Sigmoid colon (tissue), 7 donors: ENCODE measurements around the gene TNNI2. TPM values are rescaled to one million over a fixed set of nuclear protein-coding genes. Genes with fewer than 3 reads are reported as not detected.
A peak's percentile ranks its signal among the peaks of the same experiment; 100 is the strongest.

Experiments used
- DNase-seq: peaks from one replicate; pipeline ENCODE4 v3.0.0-alpha.2; 2019
- H3K27ac ChIP-seq, 4 donors: fragments of 200-600 bp; sonication (generic); one replicate each; pipeline ENCODE4 v1.5.1; 2016 to 2019; ENCODE audit warnings: mild to moderate bottlenecking in 1 of 4
- H3K27me3 ChIP-seq, 3 donors: fragments of 200-600 bp; sonication (generic); one replicate each; pipeline ENCODE4 v1.5.1; 2019; ENCODE audit warnings: mild to moderate bottlenecking in 1 of 3
- H3K36me3 ChIP-seq, 4 donors: fragments of 200-600 bp; sonication (generic); one replicate each; pipeline ENCODE4 v1.5.1; 2016 to 2019
- H3K4me1 ChIP-seq, 4 donors: fragments of 200-600 bp; sonication (generic); one replicate each; pipeline ENCODE4 v1.5.1; 2017 to 2019
- H3K4me3 ChIP-seq, 4 donors: fragments of 200-600 bp; sonication (generic); one replicate each; pipeline ENCODE4 v1.5.1; 2017 to 2019; ENCODE audit warnings: mild to moderate bottlenecking in 2 of 4, moderate library complexity in 1 of 4
- H3K9me3 ChIP-seq, 4 donors: fragments of 200-600 bp in 3 of 4; sonication (generic) in 3 of 4; one replicate each; pipeline versions ENCODE4 v1.5.1 to v1.6.1; 2013 to 2019
- EP300 ChIP-seq, 4 donors: sonication (generic); formaldehyde crosslinking; IDR thresholded peaks; one replicate each; pipeline ENCODE4 v1.6.1; 2017; ENCODE audit warnings: antibody characterized with exemption in 4 of 4
- POLR2A ChIP-seq, 2 donors: fragments of 450-650 bp; IDR thresholded peaks; one replicate each; pipeline ENCODE4 v1.6.1; 2016; ENCODE audit warnings: antibody characterized with exemption in 2 of 2, mild to moderate bottlenecking in 2 of 2, moderate library complexity in 2 of 2
- POLR2AphosphoS5 ChIP-seq, 4 donors: sonication (generic); formaldehyde crosslinking; IDR thresholded peaks; one replicate each; pipeline ENCODE4 v1.6.1; 2017; ENCODE audit warnings: antibody characterized with exemption in 4 of 4
- WGBS, 2 donors: extraction: QIAGEN DNeasy Blood & Tissue Kit; methylation state at CpG; one replicate each; pipeline ENCODE4 v1.1.7; 2013; 5-methylcytosine and 5-hydroxymethylcytosine counted together
- intact Hi-C: fragments of 100-400 bp; cut with DNase I; formaldehyde crosslinking; loops from one replicate; pipeline ENCODE4 v1.15.1; 2023
- polyA plus RNA-seq, 3 donors: library from polyadenylated mRNA; stranded (reverse); fragments of 200-250 nt; gene quantifications; one replicate each; pipeline ENCODE4 v1.2.3, GENCODE V29; 2013
- total RNA-seq, 4 donors: library from RNA; depleted of rRNA; stranded (reverse); fragments of >200 nt; gene quantifications; one replicate each; pipeline ENCODE4 v1.1.0, GENCODE V29; 2016
- TF ChIP-seq, protein P1 (sequence below), 4 experiments: fragments of 450-650 bp in 3 of 4; fragments of 200-600 bp in 1 of 4; IDR thresholded peaks; one replicate each; pipeline ENCODE4 v1.5.1; 2016 to 2019; ENCODE audit warnings: antibody characterized with exemption in 4 of 4, mild to moderate bottlenecking in 3 of 4, moderate library complexity in 2 of 4
- donor health status: healthy with polysubstance abuse.
- donor health status: Bipolar disorder and iron deficiency.
- donor health status: healthy.

The TNNI2 gene
- total and polyA plus RNA-seq, 7 donors, result 1.7 to 2.4 TPM; not detected in 5

DNA sequence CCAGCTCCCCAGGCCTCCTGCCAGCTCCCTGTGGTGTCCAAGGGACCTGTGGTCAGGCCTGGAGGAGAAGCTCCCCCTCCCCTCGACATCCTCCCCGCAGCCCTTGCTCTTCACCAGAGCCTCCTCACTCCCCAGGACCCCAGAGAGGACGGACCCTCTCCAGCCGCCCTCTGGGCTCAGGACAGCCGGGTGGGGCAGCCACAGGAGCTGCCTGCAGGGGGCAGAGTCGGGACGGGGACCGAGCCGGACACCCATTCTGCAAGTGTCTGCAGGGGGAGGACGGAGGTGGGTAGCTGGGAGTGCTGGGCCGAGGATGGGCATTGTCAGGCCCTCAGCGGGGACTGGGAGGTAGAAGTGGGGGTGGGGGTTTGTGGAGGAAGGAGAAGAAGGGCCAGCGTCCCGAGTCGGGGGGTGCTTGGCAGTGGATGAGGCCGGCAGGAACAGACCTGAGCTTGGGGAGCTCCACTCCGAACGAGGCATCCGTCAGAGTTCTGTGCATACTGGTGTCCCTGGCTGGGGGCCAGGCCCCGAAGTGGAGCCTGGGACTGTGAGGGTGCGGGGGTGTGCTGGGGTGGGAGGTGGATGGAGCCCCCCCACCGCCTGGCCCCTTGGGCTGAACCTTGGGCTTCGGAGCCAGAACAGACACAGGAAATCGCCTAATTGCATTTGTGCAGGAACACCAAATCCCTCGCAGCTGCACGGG is 37.7 kb downstream of the TNNI2 start:
- intact Hi-C loops, result no loop called here
- H3K36me3 ChIP-seq, result no peaks in the 10 kb centered on the region
- H3K27me3 ChIP-seq, result peaks cover 0 to 14% (median 10%) of the 10 kb centered on the region in 3 donors
- peak overlapping the region; percentile 24 to 78 (median 66) for H3K27ac ChIP-seq
- peak overlapping the region in 2 of 4 donors; percentile 2 to 19 for H3K4me3 ChIP-seq
- peak; percentile 80 for DNase-seq
- H3K9me3 ChIP-seq, result no peaks in the 10 kb centered on the region
- TF ChIP-seq EP300 (IDR thresholded peaks at IDR 0.05) (no peak), POLR2AphosphoS5 (IDR thresholded peaks at IDR 0.05) (peak in 1 of 4 donors; percentile 8)
- TF ChIP-seq, protein P1, sequence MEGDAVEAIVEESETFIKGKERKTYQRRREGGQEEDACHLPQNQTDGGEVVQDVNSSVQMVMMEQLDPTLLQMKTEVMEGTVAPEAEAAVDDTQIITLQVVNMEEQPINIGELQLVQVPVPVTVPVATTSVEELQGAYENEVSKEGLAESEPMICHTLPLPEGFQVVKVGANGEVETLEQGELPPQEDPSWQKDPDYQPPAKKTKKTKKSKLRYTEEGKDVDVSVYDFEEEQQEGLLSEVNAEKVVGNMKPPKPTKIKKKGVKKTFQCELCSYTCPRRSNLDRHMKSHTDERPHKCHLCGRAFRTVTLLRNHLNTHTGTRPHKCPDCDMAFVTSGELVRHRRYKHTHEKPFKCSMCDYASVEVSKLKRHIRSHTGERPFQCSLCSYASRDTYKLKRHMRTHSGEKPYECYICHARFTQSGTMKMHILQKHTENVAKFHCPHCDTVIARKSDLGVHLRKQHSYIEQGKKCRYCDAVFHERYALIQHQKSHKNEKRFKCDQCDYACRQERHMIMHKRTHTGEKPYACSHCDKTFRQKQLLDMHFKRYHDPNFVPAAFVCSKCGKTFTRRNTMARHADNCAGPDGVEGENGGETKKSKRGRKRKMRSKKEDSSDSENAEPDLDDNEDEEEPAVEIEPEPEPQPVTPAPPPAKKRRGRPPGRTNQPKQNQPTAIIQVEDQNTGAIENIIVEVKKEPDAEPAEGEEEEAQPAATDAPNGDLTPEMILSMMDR (IDR thresholded peaks at IDR 0.05), result peak in 3 of 4 experiments; percentile 10 to 35 (median 19)
- 25 to 50% methylated on average over 26 of the region's 26 CpGs for WGBS, 2 donors
- peaks cover 0 to 49% (median 40%) of the 10 kb centered on the region in 4 donors for H3K4me1 ChIP-seq

DNA sequence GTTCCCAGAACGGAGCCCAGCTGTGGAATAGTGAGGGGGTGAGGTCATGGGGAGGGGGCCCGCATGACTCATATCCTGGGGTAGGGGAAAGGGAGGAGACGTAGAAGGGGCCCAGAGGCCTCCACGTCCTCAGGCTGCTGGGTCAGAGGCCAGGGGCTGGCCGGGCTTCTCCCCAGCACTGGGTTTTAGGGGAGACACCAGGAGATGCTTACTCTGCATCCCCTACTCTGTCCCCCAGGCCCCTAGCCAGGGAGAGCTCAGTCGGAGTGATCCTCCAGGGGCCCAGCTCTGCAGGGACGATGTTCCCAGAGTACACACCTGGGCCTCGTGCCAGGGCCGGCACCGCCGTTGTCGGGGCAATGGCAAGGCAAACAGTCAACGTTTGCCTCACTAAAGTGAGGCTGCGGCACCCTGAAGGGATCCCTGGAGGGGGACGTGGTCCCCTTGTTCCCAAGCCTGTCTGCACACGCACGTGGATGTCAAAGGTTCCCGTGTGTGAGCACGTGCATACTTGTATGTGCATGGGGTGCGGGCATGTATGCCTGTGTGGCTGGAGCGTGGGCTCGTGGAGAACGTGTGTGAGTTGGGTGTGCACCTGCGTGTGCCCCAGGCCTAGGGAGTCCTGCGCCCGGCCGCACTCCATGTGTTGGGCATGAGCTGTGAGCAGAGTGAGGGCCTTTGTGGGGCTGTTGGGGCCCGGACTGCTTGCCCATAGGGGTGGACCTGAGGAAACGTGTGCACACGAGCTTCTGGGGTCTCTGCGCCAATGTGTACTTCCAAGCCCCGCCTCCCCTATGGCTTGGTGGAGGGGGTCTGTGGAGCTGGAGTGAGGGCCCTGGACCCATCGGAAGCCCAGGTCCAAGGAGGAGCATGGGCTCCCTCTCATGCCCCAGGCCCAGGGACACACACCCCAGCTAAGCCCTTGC is 38.7 kb downstream of the TNNI2 start:
- peak; percentile 80 for DNase-seq
- 30 to 59% methylated on average over 33 of the region's 33 CpGs for WGBS, 2 donors
- peak overlapping the region; percentile 59 to 78 (median 66) for H3K27ac ChIP-seq

DNA sequence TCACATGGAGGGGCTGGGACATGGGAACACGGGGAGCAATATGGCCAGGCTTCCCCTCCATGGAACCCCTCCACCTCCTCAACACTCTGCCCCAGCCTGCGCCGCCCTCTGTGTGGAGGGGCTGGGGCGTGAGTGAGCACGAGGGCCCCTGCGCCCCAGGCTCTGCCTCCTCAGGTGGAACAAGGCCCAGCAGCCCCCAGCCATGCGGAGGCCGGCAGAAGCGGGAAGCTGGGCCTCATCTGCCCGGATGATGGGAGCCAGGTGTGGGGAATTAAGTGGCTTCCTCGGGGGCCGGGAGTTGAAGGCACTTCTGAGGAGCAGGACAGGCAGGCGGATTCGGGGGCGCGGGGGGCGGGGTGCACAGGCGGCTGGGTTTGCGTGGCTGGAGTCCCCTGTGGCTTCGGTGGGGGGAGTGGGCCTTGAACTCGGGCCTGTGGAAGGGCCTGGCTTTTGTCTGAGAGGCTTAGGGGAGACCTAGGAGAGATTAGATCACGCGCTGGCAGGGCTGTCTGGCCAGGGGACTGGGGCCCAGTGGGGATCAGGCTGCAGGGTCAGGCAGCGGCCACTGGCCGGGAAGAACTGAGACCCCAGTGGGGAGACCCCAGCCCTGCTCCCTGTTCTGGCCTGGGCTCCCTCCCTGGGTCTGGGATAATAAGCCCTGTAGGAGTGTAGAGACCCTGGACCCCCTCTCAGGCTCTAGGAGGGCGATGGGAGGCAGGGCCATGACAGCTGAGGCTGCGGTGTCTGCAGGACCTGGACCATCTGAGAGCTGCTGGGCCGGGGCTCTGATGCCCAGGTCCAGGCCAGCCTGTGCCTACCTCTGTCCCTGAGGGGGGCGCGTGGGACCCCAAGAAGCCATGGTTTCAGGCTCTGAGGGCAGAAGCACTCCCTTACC is 39.6 kb downstream of the TNNI2 start:
- peak; percentile 76 for DNase-seq
- WGBS, 2 donors, result 84 to 86% methylated on average over 30 of the region's 30 CpGs
- peak overlapping the region; percentile 59 to 78 (median 66) for H3K27ac ChIP-seq
- no peaks in the 10 kb centered on the region for H3K9me3 ChIP-seq
- peaks cover 0 to 6% (median 6%) of the 10 kb centered on the region in 3 donors for H3K27me3 ChIP-seq
- H3K4me3 ChIP-seq, result no peak overlapping the region
- TF ChIP-seq POLR2AphosphoS5 (IDR thresholded peaks at IDR 0.05) (peak in 1 of 4 donors; percentile 14), POLR2A (IDR thresholded peaks at IDR 0.05) (no peak)
- intact Hi-C loops, result no loop called here
- H3K4me1 ChIP-seq, result peaks cover 0 to 59% (median 51%) of the 10 kb centered on the region in 4 donors
- no peaks in the 10 kb centered on the region for H3K36me3 ChIP-seq

More for the DNA sequence above, 38.7 kb downstream of the TNNI2 start:
- TF ChIP-seq, protein P1 (IDR thresholded peaks at IDR 0.05), result no peak
- TF ChIP-seq POLR2AphosphoS5 (IDR thresholded peaks at IDR 0.05), result peak in 1 of 4 donors; percentile 7
- intact Hi-C loops, result no loop called here
- H3K27me3 ChIP-seq, result peaks cover 0 to 6% (median 6%) of the 10 kb centered on the region in 3 donors
- H3K4me1 ChIP-seq, result peaks cover 0 to 58% (median 49%) of the 10 kb centered on the region in 4 donors
- no peak overlapping the region for H3K4me3 ChIP-seq
- H3K36me3 ChIP-seq, result no peaks in the 10 kb centered on the region
- H3K9me3 ChIP-seq, result no peaks in the 10 kb centered on the region

DNA sequence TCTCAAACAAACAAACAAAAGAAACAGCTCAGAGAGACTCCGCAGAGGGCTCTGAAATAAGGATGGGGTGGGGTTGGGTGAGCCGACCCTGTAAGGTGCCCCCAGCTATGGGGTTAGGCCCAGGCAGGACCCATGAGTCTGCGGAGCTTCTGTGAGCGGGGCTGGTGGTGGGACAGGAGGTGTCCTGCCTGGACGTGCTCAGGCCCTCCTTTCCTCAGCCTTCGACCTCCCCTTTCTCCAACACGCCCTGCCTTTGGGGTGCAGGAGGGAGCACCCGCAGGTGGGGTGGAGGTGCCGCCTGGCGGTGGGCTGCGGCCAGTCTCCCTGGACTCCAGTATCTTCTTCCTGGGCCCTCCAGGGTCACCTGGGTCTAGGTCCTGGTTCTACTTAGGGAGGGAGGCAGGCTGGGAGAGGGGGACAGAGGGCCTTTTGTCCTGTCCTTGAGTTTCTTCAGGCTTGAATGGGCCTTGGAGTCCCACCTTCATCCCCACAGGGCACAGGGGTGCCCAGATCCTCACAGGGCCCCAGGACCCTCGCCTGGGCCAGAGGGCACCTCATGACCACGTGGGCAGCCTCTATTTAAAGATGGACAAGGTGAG is 40.7 kb downstream of the TNNI2 start:
- Histone ChIP-seq H3K27me3 (peaks cover 0 to 6% (median 4%) of the 10 kb centered on the region in 3 donors), H3K27ac (peak overlapping the region; percentile 65 to 78 (median 68)), H3K9me3 (no peaks in the 10 kb centered on the region), H3K4me1 (peaks cover 0 to 59% (median 51%) of the 10 kb centered on the region in 4 donors), H3K4me3 (no peak overlapping the region), H3K36me3 (peaks cover 0 to 2% (median 0%) of the 10 kb centered on the region in 4 donors)
- 77 to 91% methylated on average over 13 of the region's 13 CpGs for WGBS, 2 donors
- intact Hi-C loops, result no loop called here
- DNase-seq, result peak; percentile 64
- no peak for TF ChIP-seq POLR2AphosphoS5 (IDR thresholded peaks at IDR 0.05)
- TF ChIP-seq, protein P1 (IDR thresholded peaks at IDR 0.05), result no peak
- no peak for TF ChIP-seq POLR2A (IDR thresholded peaks at IDR 0.05)
- TF ChIP-seq EP300 (IDR thresholded peaks at IDR 0.05), result no peak
